CD4-positive, alpha-beta T cell treated with Interleukin-15 for 1 hour (primary cell): ENCODE measurements around the gene DNM3.

Experiments
- DNase-seq: peaks from one replicate; pipeline ENCODE4 v3.0.0-alpha.2; 2020

The DNM3 gene

GRCh38 chr1:171873664-171874063 is 32.4 kb downstream of the DNM3 start:
- DNase-seq: no peak

DNA sequence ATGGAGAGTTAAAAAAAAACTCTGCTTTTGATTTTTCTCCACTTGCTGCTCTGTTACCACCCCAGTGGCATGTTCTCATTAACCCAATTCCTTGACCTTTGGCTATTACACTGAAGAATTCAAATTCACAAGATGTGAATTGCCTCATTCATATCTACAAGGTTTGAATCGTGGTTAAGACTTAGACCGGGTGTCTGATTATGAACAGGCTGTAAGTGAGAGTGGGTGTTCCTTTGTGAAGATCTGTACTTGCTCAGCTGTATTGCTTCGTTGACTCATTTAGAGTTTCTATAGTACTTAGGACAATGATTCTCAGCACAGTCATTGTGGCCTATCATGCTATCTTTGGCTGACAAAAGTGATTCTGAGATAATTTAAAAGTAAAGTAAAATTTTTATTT is 36.4 kb downstream of the DNM3 start:
- no peak for DNase-seq

GRCh38 chr1:171879556-171879955 is 38.3 kb downstream of the DNM3 start:
- DNase-seq: no peak

DNA sequence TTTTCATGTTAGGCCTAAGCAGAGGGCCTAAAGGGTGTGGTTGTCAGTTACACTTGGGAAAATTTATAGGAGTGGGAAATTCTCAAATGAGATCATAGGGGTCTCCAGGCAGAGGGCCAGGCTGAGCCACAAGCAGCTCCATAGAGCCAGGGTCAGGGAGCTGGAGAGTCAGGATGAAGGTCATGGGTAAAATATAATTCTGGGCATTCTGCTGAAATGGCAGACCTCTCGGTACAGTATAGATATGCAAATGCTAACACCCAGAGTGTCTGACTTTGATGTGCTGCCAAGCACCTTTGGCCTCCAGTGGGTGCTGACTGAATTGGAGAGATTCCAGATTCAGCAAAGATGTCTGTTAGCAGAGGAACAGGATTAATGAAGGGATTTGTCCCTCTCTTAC is 40.1 kb downstream of the DNM3 start:
- DNase-seq: no peak

DNA sequence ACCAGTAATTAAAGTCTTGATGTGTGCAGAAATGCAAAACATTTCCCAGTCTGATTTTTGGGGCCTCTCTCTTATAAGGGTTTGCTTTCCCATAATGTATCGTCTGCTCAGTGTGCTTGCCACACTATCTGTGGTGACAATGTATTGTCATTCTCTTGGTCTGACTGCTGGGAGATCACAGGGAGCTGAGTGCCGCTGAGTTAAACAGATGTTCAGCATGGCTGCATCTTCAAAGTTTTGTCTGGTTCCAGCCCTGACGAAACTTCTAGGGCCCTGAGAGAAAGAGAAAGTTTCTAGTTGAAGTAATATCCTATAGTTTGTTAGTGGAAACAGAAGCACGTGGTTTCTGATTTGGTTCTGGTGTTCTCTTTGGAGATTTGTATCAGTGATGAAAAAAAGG is 42.6 kb downstream of the DNM3 start:
- DNase-seq: no peak

GRCh38 chr1:171884475-171884874 is 43.2 kb downstream of the DNM3 start:
- DNase-seq: no peak

DNA sequence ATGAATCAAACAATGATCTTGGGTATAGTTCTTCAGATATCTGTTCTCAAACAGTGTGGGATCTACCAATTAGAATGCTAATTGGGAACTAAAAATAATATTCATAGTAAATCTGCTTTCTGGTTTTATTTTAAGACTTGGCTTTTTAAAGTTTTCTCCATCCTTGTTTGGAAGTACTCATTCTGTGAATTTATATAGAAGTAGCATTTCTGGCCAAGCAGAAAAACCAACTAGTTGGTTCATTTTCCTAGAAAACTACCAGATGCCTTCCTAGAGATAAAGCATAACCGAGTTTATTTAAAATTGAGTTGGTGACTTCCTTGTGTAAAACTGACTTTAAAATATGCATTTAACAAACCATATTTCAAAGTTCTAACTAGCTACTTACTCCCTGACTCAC is 48.8 kb downstream of the DNM3 start:
- DNase-seq: no peak

- no peak for DNase-seq
Observed at GRCh38 chr1:171896936-171897703, 55.8 kb downstream of the DNM3 start.

DNA sequence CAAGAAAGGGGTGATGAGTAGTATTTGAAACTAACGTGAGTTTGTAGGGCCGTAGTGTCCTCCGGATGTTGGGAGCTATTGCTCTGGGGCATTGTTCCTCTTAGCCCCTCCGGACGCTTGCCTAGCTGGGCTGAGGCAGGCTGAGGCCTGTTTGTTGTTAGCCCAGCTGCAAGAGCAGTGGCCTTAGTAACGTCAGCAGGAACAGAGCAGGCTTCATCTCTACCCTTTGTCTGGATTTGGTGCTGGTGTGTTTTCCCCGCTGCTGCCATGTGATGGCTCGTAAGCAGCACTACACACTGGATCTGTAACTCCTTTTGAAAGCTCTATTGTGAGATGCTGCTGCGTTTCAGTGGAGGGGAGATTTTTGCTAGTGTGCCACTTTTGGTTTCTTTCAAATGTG is 57.6 kb downstream of the DNM3 start:
- no peak for DNase-seq

- no peak for DNase-seq
Observed at GRCh38 chr1:171899838-171900237, 58.5 kb downstream of the DNM3 start.

- DNase-seq: no peak
Observed at GRCh38 chr1:171901245-171901644, 59.9 kb downstream of the DNM3 start.

GRCh38 chr1:171902527-171902926 is 61.2 kb downstream of the DNM3 start:
- DNase-seq: no peak

- DNase-seq: no peak
Observed at GRCh38 chr1:171904778-171905450, 63.6 kb downstream of the DNM3 start.

- DNase-seq: no peak
Observed at GRCh38 chr1:171909711-171910110, 68.4 kb downstream of the DNM3 start.

DNA sequence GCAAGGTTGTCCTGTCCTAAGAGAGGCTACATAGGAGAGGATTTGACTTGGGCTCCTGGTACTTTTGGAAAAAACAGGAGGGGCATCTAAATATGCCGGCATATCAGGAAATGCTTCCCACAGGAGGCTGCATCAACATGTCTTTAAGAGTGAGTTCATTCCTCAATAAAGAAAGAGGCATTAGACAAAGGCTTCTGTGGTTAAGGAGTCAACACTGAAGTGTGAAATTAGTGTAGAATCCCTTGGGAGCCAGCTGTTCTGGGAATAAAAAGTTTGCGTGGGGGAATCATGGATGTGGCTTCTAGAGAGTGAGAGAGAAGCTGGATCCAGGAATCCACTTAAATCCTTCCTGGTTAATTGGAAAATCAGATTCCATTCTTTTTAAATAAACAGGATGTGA is 69.5 kb downstream of the DNM3 start:
- no peak for DNase-seq

- no peak for DNase-seq
Observed at GRCh38 chr1:171911506-171911905, 70.2 kb downstream of the DNM3 start.

DNA sequence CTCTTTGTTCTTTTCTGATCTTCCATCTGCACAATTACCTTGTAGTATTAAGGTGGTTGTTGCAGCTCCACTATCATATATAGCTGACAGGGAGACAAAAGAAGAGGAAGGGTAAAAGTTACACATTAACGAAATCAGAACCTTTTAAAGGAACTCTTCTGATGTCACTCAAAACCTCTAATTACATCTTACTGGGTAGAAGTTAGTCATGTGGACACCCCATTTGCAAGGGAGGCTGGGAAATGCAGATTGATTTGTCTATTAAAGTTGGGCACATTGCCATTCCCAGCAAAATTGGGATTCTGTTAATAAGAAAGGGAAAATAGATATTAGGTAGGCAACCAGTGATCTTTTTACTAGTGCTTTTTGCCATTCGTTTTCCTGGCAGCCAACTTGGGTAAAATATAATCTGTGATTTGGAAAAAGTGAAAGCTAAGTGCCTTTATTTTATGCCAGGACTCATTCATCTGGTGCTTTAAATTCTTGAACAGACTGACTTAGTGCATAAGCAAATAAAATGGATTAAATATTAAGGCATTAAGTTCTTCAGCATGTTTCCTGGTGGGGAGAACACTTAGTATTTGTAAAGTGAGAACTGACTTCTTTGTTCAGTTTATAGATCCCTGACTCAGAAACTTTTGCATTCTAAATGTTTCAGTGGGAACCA is 71.3 kb downstream of the DNM3 start:
- no peak for DNase-seq

DNA sequence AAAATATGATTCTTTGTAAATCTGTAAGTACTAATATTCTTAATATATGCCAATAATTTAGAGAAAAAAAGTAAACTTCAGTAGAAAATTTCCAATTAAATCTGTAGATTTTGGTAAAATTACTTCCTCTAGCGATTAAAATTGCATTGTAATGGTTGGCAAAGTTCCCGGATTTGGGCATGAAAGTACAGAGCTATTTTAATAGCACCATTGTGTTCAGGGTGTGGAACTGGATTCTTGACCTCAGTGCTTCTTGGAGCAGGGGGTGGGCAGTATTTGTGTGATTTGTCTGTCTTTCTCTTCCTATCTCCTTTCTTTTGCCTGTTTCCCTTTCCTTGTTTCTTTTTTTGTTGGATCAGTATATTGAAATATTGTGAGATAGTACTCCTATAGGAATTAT is 72.1 kb downstream of the DNM3 start:
- no peak for DNase-seq

GRCh38 chr1:171916315-171916771 is 75.0 kb downstream of the DNM3 start:
- no peak for DNase-seq

GRCh38 chr1:171917331-171917730 is 76.0 kb downstream of the DNM3 start:
- no peak for DNase-seq

DNA sequence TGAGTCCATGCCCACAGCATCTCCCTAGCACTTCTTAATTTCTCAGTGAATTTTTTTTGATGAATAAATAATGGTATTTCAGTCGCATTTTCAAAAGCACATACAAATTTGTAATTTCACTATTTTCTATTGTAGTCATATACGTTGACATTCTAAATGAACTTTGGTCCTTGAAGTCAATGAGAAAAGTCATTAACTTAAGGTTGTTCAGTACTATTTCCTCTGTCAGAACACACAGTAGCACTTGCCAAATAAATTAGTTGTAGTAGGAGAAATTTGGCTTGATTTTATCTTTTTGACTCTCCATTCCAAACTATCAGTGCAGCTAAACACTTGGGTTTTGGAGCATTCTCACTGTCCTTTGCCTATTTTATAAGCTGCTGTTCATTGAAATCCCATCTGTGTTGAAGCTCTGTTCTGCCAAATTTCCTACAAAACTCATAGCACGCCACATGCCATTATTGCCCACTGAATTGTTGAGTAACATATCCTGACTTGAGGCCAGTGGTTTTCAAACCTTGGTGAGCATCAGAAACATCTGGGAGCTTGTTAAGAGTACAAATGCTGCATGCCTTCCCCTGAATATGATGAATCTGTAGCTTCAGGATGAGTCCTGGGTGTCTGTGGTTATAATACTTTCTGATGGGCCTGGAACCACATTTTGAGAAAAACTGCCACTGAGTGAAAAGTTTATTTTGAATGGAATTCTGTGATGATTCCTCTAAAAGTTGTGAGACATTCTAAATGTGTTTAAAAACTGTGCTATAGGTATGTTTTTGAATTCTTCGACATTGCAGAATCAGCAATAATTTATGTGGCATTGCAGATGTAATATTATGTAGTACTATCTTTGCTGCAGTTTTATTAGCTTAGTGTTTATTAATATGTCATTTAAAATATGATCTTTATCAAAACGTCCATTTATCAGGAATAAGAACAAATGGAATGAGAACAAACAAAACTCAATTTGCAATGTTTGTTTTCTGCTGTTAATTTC is 78.9 kb downstream of the DNM3 start:
- DNase-seq: no peak

DNA sequence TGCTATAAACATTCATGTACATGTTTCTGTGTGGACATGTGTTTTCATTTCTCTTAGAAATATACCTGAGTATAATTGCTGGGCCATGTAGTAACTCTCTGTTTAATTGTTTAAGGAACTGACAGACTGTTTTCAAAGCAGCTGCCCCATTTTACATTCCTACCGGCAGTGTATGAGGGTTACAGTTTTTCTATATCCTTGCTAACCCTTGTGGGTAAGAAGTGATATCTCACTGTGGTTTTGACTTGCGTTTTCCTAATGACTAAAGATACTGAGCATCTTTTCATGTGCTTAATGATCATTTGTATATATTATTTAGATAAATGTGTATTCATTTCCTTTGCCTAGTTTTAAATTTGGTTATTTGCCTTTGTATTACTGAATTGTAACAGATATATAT is 81.7 kb downstream of the DNM3 start:
- DNase-seq: no peak

- DNase-seq: no peak
Observed at GRCh38 chr1:171929121-171929520, 87.8 kb downstream of the DNM3 start.
